Epidermal melanocyte (primary cell): ENCODE measurements around the gene SPSB4.
"Not testable (repeated sequence)": the region's sequence is repeated elsewhere in the genome, so short reads cannot be mapped to it uniquely, and the experiment has no call there.

Experiments
- DNase-seq: peaks from one replicate; pipeline ENCODE4 v3.0.0; 2011; ENCODE audit warnings: low spot score; ENCODE audit not compliant: insufficient read length

SPSB4 gene

DNA sequence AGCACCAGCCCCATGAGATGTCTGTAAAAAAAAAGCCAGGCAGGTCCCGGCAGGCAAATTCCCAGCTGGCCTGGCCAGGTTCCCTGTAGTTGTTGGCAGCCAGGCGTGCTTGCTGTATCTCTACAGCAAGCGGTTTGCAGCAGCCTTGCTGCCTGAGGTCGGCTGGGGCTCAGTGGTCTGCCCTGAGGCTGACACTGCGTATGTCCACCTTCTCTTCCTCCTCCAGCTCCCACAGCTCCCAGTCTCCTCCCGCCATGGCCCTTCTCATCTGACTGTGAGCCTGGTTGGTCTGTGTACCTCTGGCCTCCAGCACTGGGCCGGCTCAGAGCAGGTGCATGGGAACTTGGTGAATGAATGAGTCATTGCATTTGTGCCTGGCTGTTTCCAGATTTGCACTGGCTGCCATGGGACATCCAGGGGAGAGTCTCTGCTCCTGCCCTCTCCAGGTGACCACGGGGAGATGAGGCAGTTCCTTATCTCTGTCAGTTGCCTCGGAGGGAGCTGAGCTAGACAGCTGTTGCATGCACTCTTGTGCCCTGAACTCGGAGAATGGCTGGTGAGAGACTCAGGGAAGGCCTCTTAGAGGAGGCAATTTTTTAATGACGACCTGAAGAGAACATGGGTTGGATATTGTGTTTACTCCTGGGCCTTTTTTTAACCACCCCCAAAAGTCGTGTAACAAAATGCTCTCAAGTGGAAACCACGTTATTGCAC is 43.0 kb downstream of the SPSB4 start:
- DNase-seq = no peak

DNA sequence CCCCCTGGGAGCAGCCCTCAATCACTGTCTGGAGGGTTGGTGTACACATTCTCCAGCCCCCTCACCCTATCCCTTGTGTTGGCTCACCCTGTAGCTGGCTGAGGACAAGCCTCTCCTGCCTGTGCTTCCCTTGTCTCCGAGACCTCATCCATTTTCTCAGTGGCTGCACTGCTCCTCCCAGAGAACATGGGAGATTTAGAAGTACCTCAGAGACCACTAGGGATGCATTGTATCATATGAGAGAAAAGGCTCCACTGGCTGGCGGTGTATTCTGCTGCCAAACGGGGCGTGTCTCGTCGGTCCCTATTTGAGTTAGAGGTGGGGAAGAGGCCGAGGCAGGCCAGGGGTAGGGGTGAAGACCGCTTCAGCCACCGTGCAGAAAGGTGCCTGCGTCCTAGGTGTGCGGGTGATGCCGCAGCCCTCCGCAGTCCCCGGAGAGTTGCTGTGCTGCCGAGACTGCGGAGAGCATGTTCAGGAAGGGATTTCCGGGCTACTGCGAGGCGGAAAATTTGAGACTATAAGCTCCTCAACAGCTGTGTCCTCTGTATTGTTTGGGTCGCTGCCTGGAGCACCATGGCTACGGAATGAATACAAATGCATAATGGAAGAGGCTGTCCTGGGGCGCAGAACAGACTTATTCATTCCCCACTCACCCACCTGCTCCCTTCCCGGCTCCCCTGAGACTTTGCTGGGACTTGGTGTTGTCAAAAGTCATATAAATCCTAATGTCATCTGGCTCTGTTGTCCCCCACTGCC is 43.8 kb downstream of the SPSB4 start:
- DNase-seq = no peak

DNA sequence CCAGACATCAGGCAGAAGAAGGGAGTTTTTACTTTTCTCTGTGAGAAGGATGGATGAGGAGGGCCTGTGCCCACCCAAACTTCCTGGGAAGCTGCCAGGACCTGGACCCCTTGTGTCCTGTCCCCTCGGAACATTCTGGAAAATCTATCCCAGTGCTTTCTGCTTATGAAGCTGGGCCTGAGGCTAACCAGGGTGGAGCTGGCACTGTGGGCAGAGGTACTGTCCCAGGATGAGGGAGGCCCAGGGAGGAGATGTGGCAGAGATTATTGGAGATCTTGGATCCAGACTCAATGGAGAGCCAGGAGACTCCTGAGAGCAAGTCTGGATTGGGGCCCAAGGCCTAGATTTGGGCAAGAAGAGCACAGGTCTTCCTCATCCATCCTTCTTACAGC is 44.4 kb downstream of the SPSB4 start:
- no peak for DNase-seq

DNA sequence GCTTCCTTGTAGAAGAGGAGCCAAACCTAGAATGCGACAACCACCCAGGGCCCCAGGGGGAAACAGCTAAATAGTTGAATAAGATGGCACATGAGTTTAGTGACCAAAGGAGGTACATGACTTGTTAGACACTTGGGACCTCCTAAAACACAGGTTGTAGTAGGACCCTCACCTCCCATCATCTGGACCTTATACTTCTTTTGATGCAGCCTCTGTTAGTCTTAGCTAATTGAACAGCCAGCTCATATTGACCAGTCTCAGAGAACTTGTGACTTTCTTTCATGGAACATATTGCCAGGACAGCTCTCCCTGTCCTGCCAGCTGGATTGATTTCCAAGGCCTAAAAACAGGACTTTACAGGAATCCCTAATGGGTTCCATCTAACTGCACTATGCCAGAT is 45.0 kb downstream of the SPSB4 start:
- DNase-seq = no peak

DNA sequence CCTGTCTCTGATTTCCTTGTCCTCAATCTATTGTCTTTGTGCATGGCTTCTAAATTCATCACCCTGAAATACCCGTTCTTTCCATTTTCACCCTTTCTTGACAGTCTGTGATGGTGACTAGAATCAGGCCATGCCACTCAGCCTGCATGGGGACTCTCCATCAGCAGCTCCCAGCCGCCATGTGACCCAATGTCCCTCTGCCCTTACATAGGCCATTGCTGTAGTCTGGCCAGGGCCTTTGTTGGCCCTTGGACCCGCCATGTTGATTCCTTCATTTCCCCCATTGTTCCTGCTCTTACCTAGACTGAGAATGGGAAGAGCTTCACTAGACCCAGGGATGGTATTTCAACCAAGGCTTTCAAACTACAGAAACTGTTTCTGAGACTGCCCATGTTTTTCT is 45.8 kb downstream of the SPSB4 start:
- no peak for DNase-seq

DNA sequence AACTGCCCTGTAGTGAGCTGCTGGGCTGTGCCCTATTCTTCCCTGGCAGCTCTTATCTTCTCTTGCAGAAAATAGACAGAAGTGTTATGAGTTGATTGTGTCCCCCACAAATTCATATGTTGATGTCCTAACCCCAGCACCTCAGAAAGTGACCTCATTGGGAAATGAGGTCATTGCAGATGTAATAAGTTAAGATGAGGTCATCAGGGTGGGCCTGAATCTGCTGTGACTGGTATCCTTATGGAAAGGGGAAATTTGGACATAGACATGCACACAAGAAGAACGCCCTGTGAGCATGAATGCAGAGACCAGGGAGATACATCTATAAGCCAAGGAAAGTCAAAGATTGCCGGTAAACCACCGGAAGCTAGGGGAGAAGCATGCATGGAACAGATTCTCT is 49.0 kb downstream of the SPSB4 start:
- no peak for DNase-seq

DNA sequence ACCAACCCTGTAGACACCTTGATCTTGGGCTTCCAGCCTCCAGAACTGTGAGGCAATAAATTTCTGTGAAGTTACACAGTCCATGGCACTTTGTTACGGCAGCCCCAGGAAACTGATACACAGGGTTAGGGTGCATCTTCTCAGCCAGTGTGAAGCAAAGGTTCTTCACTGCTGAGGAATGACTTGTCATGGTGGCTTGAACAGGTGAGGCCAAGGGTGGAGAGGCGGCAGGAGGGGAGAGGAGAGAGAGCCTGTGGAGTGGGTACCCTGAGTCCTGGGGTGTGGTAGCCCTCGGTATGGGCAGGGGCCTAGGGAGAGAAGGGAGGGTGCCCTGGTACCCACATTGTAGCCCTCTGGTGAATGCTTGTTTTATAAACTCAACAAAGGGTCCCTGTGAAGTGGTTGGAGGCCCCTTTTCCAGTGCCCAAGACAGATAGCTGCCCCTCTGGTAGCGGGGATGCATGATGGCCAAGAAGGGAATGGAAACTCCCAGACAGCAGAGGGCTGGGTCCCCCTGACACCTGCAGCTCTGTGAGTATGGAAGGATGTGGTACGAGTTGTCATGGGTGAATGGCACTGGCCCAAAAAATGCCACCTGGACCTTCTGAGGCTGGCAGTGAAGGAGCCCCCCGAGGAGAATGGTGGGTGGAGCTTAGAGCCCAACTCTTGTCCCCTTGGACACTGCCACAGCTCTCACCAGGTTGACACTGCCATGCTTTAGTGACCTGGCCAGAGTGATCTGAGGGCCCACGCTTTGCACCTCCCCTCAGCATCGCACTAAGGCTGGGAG is 49.6 kb downstream of the SPSB4 start:
- DNase-seq = no peak

DNA sequence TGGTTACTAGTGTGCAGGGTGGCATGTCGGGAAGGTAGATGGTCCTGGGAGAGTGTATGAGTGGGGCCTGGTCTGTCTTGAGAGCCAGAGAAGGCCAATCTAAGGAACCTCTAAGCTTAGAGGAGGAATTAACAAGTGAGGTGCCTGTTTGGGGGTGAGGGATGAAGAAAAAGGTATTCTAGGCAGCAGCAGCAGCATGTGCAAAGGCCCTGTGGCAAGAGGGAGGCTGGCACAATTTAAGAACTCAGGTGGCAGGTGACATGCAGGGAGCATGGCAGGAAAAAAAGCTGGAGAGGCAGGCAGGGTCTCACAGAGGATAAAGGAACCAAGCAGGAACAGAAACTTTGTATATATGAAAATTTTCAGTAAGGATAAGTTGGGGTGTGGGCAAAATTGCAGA is 51.2 kb downstream of the SPSB4 start:
- DNase-seq = no peak

DNA sequence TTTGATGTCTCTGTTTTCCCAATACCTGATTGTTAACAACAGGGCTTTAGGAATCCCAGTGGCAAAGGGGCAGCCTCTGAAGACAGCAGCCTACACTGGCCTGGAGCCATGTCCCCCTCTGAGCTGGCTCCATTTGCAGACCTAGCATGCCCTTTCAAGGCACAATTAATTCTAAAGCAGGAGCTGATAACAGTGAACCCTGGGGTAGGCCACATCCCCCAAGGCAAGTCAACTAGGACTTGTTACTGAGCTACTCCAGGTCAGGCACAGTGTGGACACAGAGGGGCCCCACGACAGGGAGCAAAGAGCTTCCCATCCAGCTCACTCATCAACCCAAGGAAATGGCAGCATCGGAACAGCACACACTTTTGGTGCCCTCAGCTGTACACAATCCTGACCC is 51.9 kb downstream of the SPSB4 start:
- no peak for DNase-seq

DNA sequence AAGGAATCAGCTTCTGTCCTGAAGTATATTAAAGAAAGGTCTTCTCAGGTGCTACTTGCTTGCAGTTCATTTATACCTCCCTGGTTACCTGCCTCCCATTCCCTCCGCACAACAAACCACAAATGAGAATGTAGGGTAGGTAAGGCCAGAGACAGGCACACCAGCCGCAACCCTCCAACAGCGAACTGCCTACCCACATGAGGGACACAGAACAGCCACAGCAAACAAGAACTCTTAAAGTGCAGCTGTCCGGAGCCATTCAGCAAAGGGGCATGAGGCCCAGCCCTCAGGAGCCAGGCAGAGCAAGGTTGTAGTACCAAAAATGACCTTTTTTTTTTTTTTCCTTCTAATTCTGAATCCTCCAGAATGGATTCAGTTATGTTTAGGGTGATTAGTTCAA is 52.4 kb downstream of the SPSB4 start:
- no peak for DNase-seq

DNA sequence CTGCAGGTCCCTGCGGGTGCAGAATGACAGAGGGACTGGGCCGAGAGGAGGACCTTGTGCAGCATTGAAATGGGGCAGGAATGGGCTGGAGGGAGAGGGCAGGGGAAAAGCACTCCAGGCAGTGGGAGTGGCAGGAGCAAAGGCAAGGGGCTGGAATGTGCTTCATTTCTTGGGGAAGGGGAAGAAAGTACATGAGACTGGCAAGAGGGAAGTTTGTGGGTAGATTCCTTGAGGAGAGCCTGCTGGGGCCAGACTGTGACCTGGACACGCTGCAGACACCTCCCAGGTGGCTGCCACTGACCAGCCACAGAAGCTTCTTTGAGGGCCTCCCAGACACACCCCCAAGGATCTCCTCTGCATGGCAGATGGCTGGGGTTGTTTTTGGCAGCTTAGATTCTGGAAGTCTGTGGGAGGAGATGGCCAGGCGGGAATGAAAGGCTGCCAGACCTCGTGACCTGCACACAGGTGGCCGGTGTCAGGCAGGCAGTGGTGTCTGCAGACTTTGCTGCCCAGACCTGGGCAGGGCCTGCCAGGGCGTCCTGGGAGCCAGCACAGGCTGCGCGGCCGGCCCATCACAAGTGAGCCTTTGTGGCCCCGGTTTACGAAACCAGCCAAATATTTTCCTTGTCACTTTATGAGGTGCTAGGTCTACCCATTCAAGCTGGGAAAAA is 53.1 kb downstream of the SPSB4 start:
- no peak for DNase-seq

DNA sequence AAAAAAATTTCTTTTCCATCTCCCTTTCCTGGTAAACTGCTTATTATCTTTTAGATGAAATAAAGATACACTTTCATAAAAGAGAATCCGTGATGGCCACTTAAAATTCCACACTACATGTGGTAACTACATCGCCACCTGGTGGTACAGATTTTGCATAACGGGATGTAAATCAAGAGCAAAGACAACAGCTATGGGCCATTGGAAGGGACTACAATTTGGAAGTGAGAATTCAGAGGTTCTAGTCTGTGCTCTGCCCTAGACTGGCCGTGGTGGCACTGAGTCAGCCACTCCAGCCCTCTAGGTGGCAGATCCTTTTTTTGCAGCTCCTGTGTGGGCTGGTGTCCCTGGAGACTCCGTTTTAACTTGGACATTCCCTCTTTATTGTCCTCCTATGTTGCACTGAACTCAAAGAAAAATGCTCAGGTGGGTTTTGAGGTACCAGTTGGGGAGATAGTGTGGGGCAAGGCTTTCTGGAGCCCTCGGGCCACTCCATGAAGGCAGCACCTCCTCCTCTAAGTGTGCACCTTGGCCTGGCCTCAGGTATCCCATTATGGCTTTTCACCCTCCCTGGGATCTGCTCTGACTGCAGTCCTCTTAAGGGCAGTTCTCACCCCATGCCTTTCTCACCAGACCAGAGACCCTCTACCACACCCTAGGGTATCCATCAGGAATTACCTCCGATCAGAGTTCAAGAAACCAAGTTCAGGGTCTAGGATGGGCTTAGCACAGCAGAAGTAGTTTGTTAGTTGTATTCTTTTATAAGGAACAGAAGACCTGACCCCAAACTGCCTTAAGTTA is 54.9 kb downstream of the SPSB4 start:
- DNase-seq = peak; percentile 55

DNA sequence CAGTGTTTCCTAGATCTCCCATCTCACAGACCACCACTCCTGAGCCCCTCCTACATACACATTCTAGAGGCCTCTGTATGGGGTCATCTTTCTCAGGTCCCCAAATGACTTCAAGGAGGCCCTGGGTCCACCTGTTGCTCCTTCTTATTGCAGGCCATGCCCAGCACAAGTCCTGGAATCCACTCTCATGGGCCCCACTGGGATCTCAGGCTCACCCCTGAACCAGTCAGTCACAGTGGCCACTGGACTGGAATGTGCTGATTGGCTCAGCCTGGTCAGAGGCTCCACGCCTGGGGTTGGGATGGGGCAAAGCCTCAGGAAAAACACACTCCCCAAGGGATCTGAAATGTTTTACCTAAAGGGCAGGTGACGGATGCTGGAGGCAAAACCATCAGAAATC is 55.7 kb downstream of the SPSB4 start:
- DNase-seq = peak; percentile 2

DNA sequence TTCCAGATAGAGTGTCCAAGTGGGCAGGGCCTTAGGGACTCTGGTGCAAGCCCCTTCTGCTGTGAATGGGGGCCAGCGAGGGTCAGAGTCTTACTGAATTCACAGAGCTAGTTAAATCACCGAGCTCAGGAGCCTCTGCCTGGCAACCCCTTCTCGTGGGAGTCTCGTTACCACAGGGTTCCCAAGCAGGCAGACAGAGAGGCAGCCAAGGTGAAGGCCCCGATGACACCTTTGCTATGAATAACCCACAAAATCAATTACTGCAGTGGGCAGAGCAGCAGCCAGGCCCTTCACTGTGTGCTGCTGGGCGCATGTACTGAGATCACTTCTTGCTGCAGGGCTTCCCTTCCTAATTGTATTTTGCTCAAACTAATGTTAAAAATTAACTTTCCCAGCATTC is 56.9 kb downstream of the SPSB4 start:
- DNase-seq = no peak

DNA sequence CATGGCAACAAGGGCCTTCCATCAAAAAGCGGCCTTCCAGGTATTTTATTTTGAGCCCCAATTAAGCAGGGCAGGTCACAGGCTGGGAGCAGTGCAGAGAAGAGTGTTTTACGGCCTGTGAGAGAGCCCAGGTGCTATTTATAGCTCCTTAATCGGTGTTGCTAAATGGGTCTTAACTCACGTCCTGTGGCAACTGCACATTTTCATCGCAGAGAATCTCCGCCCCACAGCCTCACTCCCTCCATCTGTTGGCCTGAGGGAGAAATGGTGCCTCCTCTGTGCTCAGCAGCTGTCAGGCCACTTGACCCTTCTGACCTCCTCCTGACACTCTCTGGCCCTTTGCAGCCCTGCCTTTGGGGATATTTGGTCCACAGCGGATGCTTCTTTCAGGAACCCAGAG is 58.6 kb downstream of the SPSB4 start:
- DNase-seq = peak; percentile 3

DNA sequence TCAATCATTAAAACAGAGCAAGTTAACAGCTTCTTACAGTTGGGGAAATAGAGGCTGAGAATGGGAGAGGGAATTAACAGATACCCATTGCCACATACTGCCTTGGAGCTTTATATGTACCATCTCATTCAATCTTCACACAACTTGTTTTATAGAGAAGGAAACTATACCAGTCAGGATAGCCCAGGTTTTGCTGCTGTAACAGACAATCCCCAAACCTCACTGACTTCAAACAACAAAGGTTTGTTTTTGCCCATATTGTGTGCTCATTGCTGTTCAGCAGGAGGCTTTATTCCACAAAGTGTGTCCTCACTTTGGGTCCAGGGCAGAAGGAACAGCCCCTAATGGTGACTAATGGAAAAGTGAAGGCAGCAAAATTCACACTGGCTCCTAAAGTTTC is 59.2 kb downstream of the SPSB4 start:
- no peak for DNase-seq

DNA sequence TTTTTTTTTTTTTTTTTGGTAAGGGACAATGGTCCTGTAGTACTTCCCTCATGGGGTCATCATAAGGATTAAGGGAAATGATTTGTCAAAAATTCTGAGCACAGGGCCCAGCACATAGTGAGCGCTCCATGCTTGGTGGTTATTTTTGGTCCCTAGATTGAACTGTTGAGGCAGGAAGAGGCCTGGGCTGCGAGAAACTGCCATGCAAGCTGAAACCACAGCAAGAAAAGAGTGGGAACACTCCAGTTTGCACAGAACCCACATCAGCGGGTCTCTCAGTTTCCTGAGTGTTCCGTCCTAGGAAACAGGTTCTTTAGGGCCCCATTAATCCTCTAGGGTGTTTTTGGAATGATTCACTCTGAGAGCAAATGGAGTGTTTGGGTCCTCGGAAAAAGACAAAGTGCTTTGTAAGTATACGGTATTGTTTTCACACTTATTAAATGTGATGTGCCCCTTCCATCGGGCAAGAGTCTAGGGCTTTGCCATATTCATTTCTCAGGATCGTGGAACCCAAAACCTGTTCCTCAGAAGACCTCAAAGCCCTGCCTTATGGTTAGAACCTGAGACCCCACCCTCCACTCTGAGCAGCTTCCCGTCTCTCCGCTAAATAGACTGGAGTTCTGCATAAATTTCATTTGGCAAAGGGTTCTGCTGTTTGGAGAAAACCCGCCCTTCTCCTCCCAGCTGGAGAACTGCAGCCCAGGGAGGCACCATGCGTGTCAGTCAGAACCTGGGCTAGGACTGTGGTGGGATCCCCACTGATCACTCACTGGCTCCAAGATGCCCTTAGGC is 60.4 kb downstream of the SPSB4 start:
- DNase-seq = no peak

DNA sequence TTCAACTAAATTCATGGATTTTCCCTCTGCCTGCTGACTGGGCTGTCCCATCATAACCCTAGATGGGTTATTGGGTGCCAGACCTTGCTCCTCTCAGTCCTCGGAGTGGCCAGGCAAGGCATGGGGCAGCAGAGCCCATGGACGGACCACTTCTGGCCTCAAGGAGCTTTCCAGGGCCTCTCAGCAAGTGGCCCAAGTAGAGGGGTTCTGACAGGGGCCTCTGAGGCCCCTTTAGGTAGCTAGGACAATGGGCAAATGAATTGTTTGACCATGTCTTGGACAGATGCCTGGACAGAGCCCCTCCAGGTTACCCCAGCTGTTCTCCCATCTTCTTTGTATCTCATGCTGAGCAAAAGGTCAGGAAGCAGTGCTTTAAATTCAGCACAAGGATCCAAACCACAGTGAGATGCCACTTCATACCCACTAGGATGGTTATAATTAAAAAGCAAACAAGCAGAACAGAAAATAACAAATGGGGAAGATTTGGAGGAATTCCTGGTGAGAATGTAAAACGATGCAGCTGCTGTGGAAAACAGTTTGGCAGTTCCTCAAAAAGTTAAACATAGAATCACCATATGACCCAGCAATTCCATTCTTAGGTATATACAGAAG is 61.6 kb downstream of the SPSB4 start:
- no peak for DNase-seq

DNA sequence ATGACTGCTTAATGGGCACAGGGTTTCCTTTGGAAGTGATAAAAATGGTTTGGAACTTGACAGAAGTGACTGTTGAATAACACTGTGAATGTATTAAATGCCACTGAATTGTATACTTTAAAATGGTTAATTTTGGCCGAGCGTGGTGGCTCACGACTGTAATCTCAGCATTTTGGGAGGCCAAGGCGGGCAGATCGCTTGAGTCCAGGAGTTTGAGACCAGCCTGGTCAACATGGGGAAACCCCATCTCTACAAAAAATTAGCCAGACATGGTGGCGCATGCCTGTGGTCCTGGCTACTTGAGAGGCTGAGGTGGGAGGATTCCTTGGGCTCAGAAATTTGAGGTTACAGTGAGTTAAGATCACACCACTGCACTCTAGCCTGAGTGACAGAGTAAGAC is 62.5 kb downstream of the SPSB4 start:
- not testable (repeated sequence) for DNase-seq
